ENCODE data around the gene CNKSR1.

CNKSR1 gene

DNA sequence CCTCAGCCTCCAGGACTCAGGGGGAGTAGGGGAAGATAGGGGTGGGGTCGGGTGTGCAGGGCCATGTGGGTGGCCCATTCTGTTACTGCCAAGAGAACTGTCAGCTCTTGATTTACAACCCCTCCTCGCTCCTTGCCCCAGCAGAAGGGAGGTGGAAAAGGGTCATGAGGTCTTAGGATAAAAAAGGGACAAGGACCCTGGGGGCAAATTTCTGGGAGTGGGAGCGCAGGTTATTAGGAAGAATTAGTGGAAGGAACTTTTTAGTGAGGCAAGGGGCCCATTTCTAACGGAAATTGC is 17.6 kb upstream of the CNKSR1 start:
- no peak for DNase-seq (ENCODE audit: low spot score)

DNA sequence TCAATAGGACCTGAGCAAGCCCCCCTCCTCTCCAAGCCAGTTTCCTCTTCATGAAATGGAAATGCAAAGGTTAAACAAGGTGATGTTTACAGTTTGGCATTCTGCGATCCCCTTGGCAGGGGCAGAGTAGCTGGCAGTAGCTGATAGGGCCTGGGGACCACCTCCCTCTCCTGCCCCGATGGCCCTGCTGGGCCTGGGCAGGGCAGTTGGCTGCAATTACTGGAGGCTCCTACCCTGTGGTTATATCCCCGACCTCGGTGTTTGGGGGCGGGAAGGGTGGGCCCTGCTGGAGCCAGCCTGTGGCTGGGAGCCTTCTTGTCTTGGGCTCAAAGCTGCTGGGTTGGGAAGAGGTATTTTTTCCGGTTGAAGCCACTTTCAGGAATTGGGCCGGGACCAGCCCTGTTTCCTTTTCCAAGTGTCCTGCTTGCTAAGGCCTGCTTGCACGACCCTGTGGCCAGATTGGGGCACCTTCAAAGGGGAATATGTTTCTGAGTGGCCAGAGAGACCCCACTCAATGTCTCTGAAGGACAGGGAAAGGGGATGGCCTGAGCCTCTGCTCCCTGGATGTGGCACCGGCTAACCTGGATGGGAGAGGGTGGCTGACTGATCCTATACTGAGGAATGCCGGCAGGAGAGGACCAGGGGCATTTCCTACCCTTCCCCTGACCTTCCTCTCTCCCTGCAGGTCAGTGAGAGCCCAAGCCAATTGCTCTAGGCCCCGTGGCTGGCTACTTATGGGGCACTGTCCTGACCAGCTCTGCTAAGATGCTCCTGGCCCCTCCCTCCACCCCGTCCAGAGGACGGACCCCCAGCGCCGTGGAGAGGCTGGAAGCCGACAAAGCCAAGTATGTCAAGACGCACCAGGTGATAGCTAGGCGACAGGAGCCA is 16.5 kb upstream of the CNKSR1 start:
- DNase-seq (ENCODE audit: low spot score), result no peak

DNA sequence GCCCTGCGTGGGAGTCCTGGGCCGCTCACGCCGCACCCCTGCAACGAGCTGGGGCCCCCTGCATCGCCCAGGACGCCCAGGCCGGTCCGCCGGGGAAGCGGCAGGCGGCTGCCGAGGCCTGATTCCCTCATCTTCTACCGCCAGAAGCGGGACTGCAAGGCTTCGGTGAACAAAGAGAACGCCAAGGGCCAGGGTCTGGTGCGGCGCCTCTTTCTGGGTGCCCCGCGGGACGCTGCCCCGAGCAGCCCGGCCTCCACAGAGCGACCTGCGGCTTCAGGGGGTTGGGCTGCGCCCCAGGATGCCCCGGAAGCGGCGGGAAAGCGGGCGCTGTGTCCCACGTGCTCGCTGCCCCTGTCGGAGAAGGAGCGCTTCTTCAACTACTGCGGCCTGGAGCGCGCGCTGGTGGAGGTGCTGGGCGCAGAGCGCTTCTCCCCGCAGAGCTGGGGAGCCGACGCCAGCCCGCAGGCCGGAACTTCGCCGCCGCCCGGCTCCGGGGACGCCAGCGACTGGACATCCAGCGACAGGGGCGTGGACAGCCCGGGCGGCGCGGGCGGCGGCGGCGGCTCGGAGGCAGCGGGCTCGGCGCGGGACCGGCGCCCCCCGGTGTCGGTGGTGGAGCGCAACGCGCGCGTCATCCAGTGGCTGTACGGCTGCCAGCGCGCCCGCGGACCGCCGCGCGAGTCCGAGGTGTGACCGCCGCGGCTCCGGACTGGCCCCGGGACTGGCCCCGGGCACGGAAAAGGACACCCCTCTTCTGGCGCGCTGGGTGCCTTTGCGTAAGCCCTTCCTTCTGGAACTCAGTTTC is 15.7 kb upstream of the CNKSR1 start:
- DNase-seq (ENCODE audit: low spot score), result peak; percentile 37

DNA sequence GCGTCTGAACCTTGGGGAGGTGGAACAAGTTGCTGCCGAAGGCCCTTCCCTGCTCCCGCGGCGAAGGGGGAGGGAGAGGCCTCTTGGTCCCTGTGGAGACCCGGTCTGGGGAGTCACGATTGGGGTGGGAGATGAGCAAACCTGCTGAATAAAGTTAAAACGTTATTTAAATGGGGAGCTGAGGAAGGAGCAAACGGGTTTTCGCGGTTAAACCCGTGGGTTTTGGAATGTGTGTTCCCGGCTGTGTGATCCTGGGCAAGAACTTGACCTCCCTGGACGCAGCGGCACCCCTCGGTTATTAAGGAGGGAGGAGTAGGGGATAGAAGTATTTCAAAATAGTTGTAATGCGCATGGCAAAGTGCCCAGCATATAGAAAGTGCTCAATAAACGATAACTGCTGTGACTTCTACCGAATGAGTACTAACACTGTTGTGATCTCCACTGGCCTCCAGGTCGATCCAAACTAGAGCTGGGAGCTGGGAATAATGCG is 15.0 kb upstream of the CNKSR1 start:
- DNase-seq (ENCODE audit: low spot score), result no peak

DNA sequence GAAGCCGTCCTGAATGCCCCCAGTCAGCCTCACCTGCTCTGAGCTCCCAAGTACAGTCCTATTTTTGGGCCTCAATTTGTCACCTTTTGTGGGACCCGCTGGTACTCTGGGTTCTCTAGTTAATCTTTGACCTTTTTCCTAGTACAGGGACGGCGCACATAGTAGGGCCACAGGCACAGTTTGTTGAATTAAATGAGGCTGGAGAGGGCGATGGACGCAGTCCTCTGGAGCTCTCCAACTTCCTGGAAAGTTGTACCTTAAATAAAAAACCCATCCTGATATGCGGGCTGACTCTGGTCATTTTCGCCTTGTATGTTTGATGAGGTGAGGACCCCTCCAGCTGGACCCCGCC is 13.6 kb upstream of the CNKSR1 start:
- no peak for DNase-seq (ENCODE audit: low spot score)

DNA sequence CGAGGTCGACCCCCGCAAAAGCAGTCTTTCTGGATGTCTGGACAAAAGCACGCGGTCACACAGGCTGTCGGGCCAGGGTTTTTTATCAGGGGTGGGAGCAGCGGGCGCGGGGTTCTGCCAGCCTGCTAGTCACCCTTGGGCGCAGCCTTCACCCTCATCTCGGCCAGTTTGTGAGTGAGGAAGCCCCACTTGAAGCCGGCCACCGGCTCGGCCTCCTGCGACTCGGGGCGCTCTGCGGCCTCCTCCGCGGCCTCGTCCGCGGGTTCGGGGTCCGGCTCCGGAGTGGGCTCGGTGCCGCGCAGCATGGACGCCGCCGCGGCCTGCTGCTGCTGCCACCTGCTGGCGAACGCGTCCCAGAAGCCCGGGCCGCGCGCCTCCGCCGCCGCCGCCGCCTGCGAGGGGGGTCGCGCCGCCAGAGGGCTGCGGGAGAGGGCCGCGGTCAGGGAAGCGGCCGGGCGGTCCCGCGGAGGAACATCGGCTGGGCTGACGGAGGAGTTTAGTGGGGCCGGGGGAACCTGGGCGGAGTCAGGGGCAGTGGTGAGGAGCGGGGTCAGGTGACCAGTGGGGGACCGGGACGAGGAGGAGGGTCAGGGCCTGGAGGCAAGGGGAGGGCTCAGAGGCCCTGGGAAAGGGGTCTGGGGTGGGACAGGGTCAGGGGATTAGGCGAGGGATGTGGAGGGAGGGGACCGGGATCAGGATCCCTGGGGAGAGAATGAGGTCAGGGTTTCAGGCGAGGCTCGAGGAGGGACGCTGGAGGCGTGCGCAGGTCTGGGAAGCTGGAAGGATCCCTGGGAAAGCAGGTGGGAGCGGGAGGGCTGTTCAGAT is 13.0 kb upstream of the CNKSR1 start:
- no peak for DNase-seq (ENCODE audit: low spot score)

DNA sequence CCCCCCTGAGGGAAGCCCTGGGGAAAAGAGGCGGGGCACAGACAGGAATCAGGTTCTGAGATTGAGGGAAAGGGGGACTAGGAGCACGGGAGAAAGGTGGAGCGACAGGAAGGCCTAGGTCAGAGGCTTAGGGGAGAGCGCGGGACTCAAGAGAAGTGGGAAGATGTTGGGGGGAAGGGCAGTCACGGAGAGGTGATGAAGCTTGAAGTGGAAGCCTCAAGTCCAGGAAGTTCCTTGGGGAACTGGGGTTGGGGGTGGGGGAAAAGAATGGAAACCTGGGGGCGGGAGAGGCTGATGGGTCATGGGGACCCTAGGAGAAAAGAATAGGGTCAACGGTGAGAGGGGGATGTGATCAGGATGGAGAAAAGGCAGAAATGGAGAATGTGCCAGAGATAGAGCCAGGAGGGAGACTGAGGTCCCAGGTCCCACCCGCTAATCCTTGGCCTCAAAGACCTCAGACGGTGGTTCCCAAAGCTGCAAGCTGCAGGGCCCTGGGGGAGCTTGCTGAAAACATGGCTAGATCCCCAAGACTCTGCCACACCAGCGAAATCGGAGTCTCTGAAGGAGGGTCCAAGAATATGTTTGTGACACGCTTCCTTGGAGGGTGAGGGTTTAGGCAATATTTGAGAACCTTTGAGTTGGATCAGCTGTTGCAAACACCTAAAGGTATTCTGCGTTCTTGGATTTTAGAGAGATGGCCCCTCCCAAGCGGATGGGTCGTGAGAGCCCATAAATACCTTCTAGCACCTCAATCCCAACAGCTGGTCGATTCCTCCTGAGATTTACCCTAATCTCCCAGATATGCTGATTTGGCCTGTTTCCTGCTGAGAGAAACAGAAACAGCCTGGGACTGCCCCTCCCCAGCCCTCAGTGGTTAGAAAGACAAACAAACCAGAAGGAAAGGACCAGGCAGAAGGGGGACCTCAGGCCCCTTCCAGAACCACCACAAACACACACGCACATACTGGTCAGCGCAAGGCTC is 12.1 kb upstream of the CNKSR1 start:
- DNase-seq (ENCODE audit: low spot score), result no peak

DNA sequence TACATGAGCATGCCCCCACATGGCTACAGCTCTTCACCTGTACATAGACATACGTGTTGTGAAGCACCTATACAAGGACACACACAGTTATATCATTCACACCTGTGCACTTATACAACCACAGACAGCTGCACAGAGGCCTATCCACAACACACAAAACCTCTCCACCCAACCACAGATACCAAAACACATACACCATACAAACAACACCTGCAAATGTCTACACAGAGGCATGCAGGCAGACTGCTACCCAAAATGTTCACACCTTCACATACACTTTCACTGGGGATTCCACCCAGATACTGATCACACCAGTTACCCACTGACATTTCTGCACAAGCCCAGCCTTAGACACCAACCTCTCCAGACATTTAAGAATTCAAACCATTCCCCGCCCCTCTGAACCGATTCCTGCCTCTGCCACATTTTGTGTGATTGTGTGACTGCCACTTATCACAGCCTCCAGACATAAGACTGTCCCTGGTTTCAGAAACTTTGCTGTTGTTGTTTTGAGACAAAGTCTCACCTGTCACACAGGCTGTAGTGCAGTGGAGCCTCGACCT is 10.5 kb upstream of the CNKSR1 start:
- DNase-seq (ENCODE audit: low spot score), result no peak

DNA sequence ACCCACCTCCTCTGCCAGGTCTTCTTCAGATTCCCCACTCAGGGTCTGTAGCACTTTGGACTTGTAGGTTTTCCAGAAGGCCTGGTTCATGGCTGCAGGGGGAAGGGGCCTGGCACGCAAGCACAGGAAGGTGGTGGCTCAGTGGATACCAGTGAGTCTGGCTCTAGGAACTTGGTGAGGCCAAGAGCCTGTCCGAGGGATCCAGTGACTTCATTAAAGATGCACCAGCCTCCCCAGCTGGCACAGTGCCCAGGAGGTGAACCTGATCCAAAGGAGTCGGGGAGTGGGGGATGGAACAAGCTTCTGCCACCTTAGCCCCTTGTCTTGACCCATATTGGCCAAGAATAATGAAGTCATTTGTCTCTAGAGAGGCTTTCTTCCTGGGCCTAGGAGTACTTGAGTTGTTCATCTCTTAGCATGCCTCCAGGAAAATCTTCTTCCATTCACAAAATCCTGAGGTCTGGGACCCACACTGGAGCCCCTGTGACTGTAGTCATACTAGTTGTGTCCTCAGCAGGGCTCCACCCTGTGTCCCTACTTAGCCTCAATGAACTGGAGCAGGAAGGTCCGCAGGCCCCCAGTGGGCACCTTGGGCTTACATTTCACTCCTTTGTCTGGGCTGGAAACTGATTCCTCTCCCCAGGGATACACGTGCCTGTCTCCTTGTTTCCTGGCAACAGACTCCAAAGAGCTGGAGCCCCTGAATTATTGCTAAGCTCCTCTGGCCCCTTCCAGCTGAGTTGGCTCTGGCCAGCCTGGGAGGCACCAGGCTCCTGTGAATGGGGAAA is 8.7 kb upstream of the CNKSR1 start, which contains the start of gene C1orf232:
C1orf232 (minus strand) TSS at position 554 of the 788 bp plus-strand sequence; CDS start at position 90, 464 bp downstream.
- DNase-seq (ENCODE audit: low spot score), result peak; percentile 59

DNA sequence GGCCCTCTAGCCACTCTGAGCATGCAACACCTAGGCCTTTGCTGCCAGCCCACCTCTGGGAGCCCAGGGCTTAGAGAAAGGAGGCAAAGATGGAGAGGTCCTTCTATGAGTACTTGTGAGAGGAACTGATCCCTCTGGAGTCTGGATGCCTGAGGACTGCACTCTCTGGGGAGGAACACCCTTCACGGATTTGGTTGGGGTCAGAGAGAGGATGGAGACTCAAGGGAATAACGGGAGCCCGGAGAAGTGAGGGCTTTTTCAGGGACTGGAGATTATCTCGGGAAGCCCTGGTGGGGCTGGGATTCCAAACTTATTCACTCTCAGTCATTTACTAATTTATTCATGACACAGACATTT is 8.1 kb upstream of the CNKSR1 start:
- no peak for DNase-seq (ENCODE audit: low spot score)

DNA sequence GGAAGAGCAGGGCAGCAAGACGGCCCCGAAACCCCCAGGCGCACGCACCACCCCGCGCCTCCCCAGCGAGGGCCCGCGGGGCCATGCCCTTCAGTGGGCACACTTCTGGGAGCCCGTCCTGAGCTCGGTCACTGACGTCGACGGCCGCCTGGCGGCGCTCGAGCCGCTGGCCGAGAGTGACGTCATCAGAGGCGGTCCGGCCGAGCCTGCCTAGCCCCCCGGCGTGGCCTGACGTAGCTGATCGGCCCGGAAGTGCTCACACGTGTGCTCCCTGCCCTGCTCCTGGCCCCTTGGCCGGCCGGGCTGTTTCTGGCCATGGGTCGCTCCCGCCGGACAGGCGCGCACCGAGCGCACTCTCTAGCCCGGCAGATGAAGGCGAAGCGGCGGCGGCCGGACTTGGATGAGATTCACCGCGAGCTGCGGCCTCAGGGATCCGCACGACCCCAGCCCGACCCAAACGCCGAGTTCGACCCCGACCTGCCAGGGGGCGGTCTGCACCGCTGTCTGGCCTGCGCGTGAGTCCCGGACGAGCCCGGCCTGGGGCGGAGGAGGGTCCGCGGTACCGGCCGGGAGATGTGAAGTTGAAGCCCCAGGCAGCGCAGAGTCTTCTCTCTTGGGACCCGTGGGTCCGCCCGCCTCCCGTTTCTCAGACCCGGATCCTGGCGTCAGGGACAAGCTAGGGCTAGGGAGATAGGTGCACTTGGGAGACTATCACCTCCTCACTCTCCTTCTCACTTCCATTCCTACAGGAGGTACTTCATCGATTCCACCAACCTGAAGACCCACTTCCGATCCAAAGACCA is 7.4 kb upstream of the CNKSR1 start, which contains the start of gene ZNF593:
ZNF593 (plus strand) TSS at position 240 of the 803 bp plus-strand sequence; CDS start at position 316, 76 bp downstream.
- DNase-seq (ENCODE audit: low spot score), result peak; percentile 85

DNA sequence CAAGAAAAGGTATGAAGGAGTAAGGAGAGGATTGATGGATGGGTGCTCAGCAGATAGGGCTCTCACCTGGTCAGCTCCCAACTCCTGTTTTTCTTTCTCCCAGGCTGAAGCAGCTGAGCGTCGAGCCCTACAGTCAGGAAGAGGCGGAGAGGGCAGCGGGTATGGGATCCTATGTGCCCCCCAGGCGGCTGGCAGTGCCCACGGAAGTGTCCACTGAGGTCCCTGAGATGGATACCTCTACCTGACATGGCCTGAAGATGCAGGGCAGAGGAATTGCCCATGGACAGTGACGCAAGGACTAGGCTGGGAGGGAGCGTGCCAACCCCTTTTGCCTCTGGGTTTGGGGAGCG is 6.8 kb upstream of the CNKSR1 start:
- DNase-seq (ENCODE audit: low spot score), result no peak

DNA sequence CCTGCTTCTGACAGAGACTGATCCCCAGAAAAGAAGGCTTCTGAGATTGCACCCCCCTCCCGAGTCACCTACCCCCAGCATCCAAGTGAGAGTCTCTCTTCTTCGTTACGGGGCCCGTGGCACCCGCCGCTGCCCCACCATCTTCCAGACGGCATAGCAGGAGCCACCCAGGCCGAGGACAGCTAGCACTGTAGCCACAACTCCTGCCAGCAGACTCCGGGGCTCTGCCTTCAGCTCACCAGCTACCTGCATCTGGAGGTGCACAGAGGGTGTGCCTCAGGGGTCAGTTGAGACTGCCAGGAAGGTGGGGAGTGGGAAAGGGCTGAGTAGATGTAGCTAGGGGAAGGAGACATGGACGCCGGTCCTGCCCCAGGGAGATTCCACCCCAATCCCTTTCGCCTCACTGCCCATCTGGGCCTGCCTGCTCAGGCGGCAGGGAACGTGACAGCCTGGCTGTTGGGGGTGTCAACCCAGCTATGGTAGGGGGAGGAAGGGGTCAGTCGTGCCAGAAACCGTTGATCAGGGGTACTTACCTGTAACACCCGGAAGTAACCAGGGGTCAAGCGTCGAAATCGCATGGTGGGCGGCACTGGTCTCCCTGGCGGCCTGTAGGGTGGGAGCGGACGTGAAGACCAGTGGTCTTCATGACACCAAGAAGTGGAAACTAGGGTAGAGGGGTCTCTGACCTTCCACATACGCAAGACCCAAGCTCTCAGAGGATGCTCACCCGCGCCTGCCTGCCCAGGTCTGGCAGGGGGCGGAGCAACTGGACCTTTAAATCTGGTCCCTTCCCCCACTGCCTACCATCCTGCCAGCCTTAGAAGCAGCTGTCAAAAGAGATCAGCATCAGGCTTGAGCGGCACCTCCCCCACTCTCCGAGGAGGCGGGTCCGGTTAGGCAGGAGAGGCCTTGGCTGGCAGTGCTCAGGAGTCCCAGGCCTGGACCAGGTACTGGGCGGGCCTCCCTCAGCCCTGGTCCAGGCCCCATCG is 5.9 kb upstream of the CNKSR1 start, which contains the start of gene ZNF593OS:
ZNF593OS (minus strand) TSS at position 749 of the 989 bp plus-strand sequence; CDS start at position 578, 171 bp downstream.
- DNase-seq (ENCODE audit: low spot score), result no peak

DNA sequence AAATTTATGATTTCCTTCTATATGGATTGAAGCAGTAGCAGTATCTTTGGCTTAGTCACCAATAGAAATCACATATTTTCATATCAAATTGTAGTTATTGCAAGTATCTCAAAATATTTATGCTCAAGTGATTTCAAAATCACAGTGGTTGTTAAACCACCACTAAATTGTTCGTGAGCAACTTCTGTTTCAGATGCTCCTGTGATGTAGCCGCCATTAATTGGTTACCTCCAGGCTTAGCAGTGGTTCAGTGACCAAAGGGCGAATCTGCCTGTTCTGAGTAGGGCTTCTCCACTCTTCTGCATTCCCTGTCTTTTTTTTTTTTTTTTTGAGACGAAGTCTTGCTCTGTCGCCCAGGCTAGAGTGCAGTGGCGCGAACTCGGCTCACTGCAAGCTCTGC is 1.9 kb upstream of the CNKSR1 start:
- no peak for DNase-seq (ENCODE audit: low spot score)

DNA sequence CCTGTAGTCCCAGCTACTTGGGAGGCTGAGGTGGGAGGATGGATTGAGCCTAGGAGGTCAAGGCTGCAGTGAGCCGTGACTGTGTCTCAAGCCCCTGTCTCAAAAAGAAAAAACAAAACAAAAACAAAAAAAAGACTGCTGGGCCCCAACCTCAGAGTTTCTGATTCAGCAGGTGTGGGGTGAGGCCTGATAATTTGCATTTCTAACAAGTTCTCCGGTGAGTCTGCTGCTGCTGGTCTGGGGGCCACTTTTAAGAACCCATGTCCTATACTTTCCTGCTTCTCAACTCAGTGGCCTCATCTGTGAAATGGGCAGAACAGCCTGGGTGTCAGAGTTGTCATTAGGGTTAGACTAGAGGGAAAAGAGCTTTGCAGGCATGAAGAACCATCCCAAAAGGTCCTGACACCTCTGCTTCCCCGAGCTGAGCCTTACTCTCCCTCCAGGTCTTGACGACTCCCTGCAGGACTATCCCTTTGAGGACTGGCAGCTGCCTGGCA is 2.8 kb downstream of the CNKSR1 start:
- no peak for DNase-seq (ENCODE audit: low spot score)

DNA sequence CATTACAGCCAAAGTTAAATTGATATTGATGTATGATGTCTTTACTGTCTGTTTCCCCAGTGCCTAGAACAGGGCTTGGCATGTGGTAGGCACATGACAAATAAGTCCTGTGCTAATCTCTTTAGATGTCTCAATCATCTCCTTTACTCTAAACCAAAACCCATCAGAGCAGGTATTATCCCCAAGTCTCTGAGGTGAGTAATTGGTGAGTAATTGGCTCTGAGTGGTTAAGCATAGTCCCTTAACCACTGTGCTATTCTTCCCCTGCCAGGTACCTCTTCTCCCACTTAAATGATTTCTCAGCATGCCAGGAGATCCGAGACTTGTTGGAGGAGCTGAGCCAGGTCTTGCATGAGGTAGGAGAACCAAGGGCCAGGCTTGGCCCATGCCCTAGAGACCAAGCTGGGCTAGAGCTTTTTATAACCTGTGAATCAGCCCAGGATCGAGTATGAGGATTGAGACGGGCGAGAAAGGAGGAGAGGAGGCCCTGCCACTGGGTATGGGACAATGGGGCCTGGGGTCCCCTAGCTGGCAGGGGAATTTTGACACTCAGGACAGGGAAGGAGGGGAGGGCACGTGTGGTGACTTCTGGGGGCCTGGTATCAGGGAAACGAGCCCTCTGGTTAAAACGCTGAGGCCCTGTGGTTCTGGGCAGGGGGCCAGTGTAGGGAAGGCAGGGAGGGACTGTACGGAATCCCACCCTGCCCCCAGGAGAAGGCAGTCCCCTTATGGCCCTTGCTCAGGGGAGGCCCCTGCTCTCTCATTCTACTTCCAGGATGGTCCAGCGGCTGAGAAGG is 4.5 kb downstream of the CNKSR1 start:
- DNase-seq (ENCODE audit: low spot score), result no peak

Data from SK-N-DZ (cell line).